ENCODE results near the gene EBNA1BP2.

GRCh38 chr1:43204394-43204793 lies 32.3 kb upstream of the EBNA1BP2 start:
- no peak for TF ChIP-seq POLR2A (IDR thresholded peaks at IDR 0.05; ENCODE audit: low read depth, low read length)
- TF ChIP-seq POLR2AphosphoS5 (IDR thresholded peaks at IDR 0.05; ENCODE audit: low read depth, low read length): no peak
- TF ChIP-seq TAF1 (IDR thresholded peaks at IDR 0.05; ENCODE audit: borderline replicate concordance, low read depth, low read length): no peak
